IPS DF 6.9 (cell line): Measurements from ENCODE around the gene PSME2.

Experiments used
- DNase-seq: peaks from one replicate; pipeline ENCODE4 v3.0.0-alpha.2; 2013; ENCODE audit warnings: low read depth, low spot score
- H3K27ac ChIP-seq: one replicate; pipeline ENCODE4 v1.5.1; 2013; ENCODE audit warnings: low read length, control low read depth
- H3K27me3 ChIP-seq: 2 replicates; pipeline ENCODE4 v1.6.1; 2013; ENCODE audit warnings: mild to moderate bottlenecking, low read length; ENCODE audit not compliant: control insufficient read depth, insufficient read depth
- H3K36me3 ChIP-seq: 2 replicates; pipeline ENCODE4 v1.6.1; 2013; ENCODE audit warnings: low read length; ENCODE audit not compliant: control insufficient read depth, insufficient read depth
- H3K4me1 ChIP-seq: 2 replicates; pipeline ENCODE4 v1.6.1; 2013; ENCODE audit warnings: low read length; ENCODE audit not compliant: control insufficient read depth, insufficient read depth
- H3K4me3 ChIP-seq: 2 replicates; pipeline ENCODE4 v1.5.1; 2013; ENCODE audit warnings: mild to moderate bottlenecking, low read length
- H3K9me3 ChIP-seq: 2 replicates; pipeline ENCODE4 v1.6.1; 2013; ENCODE audit warnings: low read length, inconsistent platforms; ENCODE audit not compliant: control insufficient read depth, insufficient read depth
- WGBS: extraction: QIAGEN DNeasy Blood & Tissue Kit; methylation state at CpG from one replicate; pipeline ENCODE4 v1.1.7; 2013; ENCODE audit warnings: mixed read lengths, missing lambda C conversion rate; ENCODE audit not compliant: insufficient read length, insufficient coverage; 5-methylcytosine and 5-hydroxymethylcytosine counted together

PSME2 gene

DNA sequence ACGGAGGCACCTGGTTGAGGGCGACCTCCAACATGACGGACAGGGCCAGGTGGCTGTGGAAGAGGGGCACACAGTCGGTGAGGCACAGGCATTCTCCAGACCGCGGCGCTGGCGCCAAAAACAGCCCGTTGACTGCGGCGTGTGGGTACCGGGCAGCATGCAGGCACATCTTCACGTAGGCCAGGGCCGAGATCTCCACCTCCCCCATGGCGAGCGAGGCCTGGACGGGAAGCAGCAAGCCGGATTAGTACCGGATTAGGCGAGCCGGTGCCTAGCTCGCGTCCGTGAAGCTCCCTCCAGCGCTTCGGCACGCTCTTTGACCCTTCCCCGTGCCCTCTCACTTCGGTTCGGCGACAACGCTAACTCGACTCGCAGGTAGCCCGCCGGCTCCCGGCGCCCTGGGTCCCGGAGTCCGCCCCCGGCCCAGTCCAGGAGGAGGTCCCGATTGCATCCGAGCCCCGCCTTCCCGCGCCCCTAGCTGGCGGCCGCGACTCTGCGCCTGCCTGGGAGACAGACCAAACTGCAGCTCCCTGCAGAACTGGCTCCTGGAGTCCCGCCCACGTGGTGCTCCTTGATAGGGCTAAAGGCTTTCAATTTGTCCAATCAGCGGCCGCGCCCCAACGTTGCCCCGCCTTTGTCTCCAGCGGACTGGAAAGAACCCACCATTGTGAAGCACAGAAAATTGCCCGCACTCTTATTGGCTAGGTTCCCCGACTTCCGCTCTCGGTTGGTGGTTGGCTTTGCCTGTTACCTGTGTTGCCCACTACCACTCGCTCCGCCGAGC lies 5.1 kb downstream of the PSME2 start, which contains the start of gene EMC9:
Gene EMC9, minus strand, starts transcription at position 495 of the 784 bp plus-strand sequence. Its CDS starts 287 bp downstream, at position 208.
- H3K4me3 ChIP-seq, result peak within 1 kb of the TSS; percentile 71
- H3K9me3 ChIP-seq, result no peaks in the 10 kb centered on the region
- no peaks in the 10 kb centered on the region for H3K27me3 ChIP-seq
- peaks cover 3% of the 10 kb centered on the region; the same call in 1 of the 2 replicates for H3K4me1 ChIP-seq
- peaks cover 3% of the 10 kb centered on the region for H3K36me3 ChIP-seq
- WGBS, result no CpG with 5 or more reads among the region's 65 CpGs
- peak; percentile 99 for DNase-seq
- H3K27ac ChIP-seq, result no peak within 1 kb of the TSS

DNA sequence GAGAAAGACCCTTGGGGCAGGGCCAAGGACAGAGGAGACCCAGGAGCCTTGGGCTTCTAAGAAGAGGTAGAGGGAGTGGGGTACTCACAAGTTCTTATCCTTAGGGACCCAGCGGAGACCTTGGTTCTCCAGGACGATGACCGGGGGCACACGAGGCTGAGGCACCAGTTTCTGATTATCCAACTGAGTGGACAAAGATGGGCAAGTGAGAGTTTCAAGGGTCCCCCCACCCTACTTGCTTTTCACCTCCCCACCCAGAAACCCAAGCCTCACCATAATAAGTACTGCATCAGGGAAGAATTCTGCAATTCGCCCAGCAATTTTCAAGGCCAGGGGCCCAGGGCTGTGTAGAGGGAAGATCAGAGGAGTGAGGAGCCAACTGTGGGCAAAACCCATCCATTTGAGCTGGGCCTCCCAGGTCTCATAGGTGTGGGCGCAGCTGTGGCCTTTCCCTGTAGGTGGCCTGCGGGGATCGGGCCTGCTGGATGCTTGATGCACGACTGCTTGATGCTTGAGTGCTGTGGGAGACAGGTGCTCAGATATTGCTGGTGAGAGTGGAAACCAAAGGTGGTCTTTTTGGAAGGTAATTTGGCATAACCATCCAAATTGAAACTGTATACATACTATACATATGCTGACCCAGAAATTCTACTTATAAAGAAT lies 7.0 kb downstream of the PSME2 start:
- Histone ChIP-seq H3K27ac (no peak overlapping the region), H3K4me3 (no peak overlapping the region)

DNA sequence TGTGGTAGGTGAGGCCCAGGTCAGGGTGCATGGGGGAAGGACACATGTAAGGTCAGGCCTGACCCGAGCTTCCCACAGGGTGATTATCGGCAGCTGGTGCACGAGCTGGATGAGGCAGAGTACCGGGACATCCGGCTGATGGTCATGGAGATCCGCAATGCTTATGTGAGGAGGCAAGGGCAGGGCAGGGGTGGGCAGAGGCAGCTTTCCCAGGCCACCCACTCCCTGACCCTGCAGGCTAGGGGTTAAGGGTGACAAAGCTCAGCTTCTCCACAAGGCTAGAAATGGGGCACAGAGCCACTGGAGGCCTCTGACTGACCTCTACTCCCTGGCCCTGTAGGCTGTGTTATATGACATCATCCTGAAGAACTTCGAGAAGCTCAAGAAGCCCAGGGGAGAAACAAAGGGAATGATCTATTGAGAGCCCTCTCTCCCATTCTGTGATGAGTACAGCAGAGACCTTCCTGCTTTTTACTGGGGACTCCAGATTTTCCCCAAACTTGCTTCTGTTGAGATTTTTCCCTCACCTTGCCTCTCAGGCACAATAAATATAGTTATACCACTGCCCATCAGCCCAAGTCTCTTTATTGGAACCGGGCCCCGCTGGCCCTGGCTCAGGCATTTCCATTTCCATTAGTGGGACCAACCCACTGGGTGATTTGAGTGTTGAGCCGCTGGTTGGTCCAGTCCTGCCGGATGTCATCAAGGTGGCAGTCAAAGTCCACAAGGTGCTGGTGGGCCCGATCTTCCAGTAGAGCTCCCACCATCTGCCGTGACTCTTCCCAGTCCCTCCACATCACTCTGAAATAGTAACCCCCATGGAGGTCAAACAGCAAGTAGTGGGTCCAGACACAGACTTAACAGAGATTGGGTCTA lies 7.8 kb downstream of the PSME2 start:
- DNase-seq, result no peak

More for the DNA sequence above, 7.0 kb downstream of the PSME2 start:
- Histone ChIP-seq H3K9me3 (no peaks in the 10 kb centered on the region), H3K27me3 (no peaks in the 10 kb centered on the region), H3K4me1 (peaks cover 5% of the 10 kb centered on the region), H3K36me3 (peaks cover 3% of the 10 kb centered on the region)
- no CpG with 5 or more reads among the region's 9 CpGs for WGBS
- no peak for DNase-seq

DNA sequence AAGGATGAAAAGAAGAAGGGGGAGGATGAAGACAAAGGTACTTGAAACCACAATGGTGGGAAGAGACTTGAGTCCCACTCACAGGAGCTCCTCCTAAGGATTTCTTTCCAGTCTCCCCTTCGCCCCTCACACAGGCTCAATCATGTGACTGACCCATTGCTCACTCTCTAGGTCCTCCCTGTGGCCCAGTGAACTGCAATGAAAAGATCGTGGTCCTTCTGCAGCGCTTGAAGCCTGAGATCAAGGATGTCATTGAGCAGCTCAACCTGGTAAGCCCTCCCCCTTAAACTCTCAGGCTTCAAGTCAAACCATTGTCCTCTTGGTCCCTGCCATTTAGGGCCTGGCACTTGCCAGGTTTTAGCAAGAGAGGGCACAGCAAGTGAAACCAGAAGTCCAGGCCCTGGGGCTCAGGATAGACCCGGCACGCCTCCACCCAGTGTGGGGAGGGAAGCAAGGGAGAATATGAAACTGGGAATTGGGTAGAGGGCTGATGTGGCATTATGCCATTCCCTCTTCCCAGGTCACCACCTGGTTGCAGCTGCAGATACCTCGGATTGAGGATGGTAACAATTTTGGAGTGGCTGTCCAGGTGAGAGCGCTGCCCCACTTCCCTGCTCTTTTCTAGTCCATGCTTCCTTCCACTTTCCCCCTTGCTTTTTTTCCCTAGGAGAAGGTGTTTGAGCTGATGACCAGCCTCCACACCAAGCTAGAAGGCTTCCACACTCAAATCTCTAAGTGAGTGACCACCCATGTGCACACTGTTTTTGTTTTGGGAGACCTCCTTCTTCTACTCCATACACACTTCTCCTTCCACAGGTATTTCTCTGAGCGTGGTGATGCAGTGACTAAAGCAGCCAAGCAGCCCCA lies 8.6 kb downstream of the PSME2 start:
- H3K27ac ChIP-seq, result no peak overlapping the region

More for the DNA sequence above, 7.8 kb downstream of the PSME2 start:
- H3K27me3 ChIP-seq, result no peaks in the 10 kb centered on the region
- no peaks in the 10 kb centered on the region for H3K9me3 ChIP-seq
- peaks cover 3% of the 10 kb centered on the region for H3K36me3 ChIP-seq
- no CpG with 5 or more reads among the region's 13 CpGs for WGBS
- H3K4me3 ChIP-seq, result no peak overlapping the region
- H3K4me1 ChIP-seq, result peaks cover 5% of the 10 kb centered on the region
- H3K27ac ChIP-seq, result no peak overlapping the region

DNA sequence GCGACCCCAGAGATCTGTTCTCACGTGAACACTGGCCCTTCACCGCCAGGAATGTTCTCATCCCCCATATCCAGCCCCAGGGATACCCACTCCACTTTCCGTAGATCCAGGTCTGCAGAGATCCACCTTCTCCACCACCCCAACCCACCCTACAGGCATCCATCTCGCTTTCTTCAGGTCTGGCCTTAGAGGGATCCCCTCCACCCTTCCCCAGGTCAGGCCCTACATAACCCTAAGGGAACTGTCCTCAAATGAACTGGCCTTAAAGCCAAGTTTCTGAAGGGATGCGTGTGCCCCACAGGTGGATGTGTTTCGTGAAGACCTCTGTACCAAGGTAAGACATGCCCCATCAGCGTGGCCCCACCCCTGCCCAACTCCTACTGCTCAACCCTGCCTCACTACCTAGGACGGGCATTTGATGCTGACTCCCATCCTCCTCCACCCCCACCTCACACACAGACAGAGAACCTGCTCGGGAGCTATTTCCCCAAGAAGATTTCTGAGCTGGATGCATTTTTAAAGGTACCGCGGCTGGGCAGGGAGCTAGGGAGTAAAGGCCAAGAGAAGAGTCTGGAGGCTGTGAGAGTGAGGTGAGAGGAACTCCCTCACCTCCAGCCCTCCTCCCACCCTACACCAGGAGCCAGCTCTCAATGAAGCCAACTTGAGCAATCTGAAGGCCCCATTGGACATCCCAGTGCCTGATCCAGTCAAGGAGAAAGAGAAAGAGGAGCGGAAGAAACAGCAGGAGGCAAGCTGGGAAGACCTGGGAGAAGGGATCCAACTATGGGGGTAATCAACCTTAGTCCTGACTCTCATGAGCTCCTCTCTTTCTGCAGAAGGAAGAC lies 9.5 kb downstream of the PSME2 start:
- Histone ChIP-seq H3K4me3 (peak overlapping the region; percentile 89; the same call in 1 of the 2 replicates), H3K36me3 (peaks cover 3% of the 10 kb centered on the region), H3K27me3 (no peaks in the 10 kb centered on the region), H3K9me3 (no peaks in the 10 kb centered on the region), H3K4me1 (peaks cover 5% of the 10 kb centered on the region), H3K27ac (no peak overlapping the region)
- no peak for DNase-seq
- WGBS, result no CpG with 5 or more reads among the region's 13 CpGs

More for the DNA sequence above, 8.6 kb downstream of the PSME2 start:
- Histone ChIP-seq H3K9me3 (no peaks in the 10 kb centered on the region), H3K4me3 (no peak overlapping the region), H3K27me3 (no peaks in the 10 kb centered on the region), H3K36me3 (peaks cover 3% of the 10 kb centered on the region), H3K4me1 (peaks cover 5% of the 10 kb centered on the region)
- DNase-seq, result no peak
- no CpG with 5 or more reads among the region's 8 CpGs for WGBS

DNA sequence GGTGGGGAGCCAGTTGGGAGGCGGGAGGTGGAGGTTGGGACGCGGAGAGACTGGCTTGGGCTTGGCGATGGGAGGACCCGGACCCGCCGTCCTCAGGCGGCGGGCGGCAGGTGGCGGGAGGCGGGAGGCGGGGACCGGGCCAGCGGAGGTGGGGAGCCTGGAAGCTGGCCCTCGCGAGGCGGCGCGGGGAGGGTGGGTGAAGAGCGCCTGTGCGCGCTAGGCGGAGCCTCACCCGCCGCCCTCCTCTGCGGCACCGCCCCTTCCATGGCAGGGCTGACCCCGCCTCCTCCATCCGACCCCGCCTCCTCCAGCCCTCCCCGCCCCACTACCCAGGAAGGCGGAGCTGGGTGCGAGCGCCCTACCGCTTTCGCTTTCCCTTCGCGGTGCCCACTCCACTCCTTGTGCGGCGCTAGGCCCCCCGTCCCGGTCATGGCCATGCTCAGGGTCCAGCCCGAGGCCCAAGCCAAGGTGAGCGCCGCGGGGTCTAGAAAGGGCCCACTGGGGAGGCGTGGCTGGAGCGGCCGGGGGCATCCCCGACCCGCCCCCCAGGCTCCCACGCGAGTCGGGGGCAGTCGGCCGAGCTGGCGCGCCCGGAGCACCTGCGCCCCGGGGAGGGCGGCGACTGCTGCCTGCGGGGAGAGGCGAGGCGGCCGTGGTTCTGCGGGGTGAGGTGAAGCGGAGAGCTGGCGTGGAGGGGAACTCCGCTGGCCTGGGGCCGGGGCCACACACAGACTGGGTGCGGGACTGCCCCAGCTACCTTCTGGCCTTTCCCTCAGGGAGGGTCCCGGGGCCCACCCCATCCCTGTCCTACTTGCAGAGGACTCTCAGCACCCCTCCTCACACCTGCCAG lies 10.4 kb downstream of the PSME2 start, which contains the start of gene PSME1:
Gene PSME1, plus strand, starts transcription at position 361 of the 850 bp plus-strand sequence. Its CDS starts 69 bp downstream, at position 430.
- no peaks in the 10 kb centered on the region for H3K27me3 ChIP-seq
- peaks cover 5% of the 10 kb centered on the region for H3K4me1 ChIP-seq
- no peak within 1 kb of the TSS for H3K27ac ChIP-seq
- DNase-seq, result no peak
- peaks cover 3% of the 10 kb centered on the region for H3K36me3 ChIP-seq
- WGBS, result no CpG with 5 or more reads among the region's 75 CpGs
- peak within 1 kb of the TSS; percentile 89 for H3K4me3 ChIP-seq
- H3K9me3 ChIP-seq, result no peaks in the 10 kb centered on the region

DNA sequence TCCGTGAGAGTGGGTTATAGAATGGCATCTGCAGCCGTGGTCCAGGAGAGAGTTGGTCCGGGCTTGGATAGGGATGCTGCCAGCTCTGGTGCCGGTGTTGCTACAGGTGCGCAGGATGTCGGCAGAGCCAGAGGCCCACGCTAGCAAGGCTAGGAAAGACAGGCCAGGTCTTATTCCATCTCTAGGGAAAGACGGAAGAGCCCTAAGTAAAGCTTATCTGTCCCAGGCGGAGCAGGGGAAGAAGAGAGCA lies 10.9 kb downstream of the PSME2 start:
- no CpG with 5 or more reads among the region's 9 CpGs for WGBS
- Histone ChIP-seq H3K4me3 (peak overlapping the region; percentile 89; the same call in 1 of the 2 replicates), H3K27ac (no peak overlapping the region), H3K27me3 (no peaks in the 10 kb centered on the region), H3K36me3 (peaks cover 3% of the 10 kb centered on the region), H3K4me1 (peaks cover 5% of the 10 kb centered on the region), H3K9me3 (no peaks in the 10 kb centered on the region)
- DNase-seq, result no peak

DNA sequence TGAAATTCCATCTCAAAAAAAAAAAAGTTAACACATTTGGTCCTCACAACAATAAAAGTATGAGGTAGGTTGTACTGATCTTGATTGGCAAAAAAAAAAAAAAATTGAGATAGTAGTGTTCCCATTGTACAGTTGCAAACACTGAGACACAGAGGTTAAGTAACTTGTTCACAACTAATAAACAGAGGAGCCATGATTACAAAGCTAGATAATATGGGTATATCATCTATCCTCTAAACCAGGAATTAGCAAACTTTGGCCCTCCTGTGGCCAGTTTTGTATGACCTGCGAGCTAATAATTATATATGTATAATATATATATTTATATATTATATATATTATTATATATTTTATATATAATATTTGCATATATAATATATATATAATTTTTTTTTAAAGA lies 12.7 kb downstream of the PSME2 start:
- no peak for DNase-seq
- H3K9me3 ChIP-seq, result no peaks in the 10 kb centered on the region
- peaks cover 5% of the 10 kb centered on the region for H3K4me1 ChIP-seq
- no peak overlapping the region for H3K27ac ChIP-seq
- no CpG with 5 or more reads among the region's 1 CpG for WGBS
- no peaks in the 10 kb centered on the region for H3K27me3 ChIP-seq
- H3K36me3 ChIP-seq, result peaks cover 3% of the 10 kb centered on the region; the same call in 1 of the 2 replicates
- no peak overlapping the region for H3K4me3 ChIP-seq
